Caco-2 (cell line): ENCODE measurements around the gene TTC17. TPM values are rescaled to one million over a fixed set of nuclear protein-coding genes. Genes with fewer than 3 reads are reported as not detected.
"Not testable (repeated sequence)": the region's sequence is repeated elsewhere in the genome, so short reads cannot be mapped to it uniquely, and the experiment has no call there.

Source experiments
- BruUV-seq: library from RNA; stranded (reverse); fragments of 400-500 nt; replicated peaks from 2 replicates; lab custom pipeline; 2021; lab: Mats Ljungman, UMichigan
- CTCF ChIA-PET: fragments of 300-600 bp; sonication (Branson Sonifier 250); formaldehyde crosslinking; loops from one replicate; lab custom pipeline; 2022; ENCODE audit warnings: antibody characterized with exemption; lab: Charles Lee
- POLR2A ChIA-PET: fragments of 300-600 bp; sonication (Branson Sonifier 250); formaldehyde crosslinking; loops from one replicate; lab custom pipeline; 2022; ENCODE audit warnings: antibody characterized with exemption; lab: Charles Lee
- DNase-seq, 2 experiments: peaks; one replicate each; pipeline versions ENCODE4 v3.0.0 to v3.0.0-alpha.2; 2020 to 2022
- H3K27me3 ChIP-seq: replicated peaks from 2 replicates; pipeline ENCODE4 v1.6.0; 2011; ENCODE audit warnings: low read length; ENCODE audit not compliant: control insufficient read depth, insufficient read depth
- H3K36me3 ChIP-seq: 2 replicates; pipeline ENCODE4 v1.5.1; 2011; ENCODE audit warnings: low read length; ENCODE audit not compliant: control insufficient read depth, insufficient read depth
- H3K4me1 ChIP-seq: fragments of 250-450 bp; sonication (Bioruptor Pico); 2 replicates; pipeline ENCODE4 v1.5.1; 2020; ENCODE audit warnings: mild to moderate bottlenecking
- H3K4me3 ChIP-seq: 2 replicates; pipeline ENCODE4 v1.5.1; 2011; ENCODE audit warnings: low read depth, mild to moderate bottlenecking, control low read depth, low read length
- H3K9me3 ChIP-seq: fragments of 250-450 bp; sonication (Bioruptor Pico); 2 replicates; pipeline ENCODE4 v1.5.1; 2020; ENCODE audit warnings: mild to moderate bottlenecking, moderate library complexity
- H3K27ac Mint-ChIP-seq: one replicate; pipeline ENCODE4 v1.8.0; 2022; ENCODE audit warnings: mixed read lengths; ENCODE audit not compliant: unreplicated experiment
- H3K27me3 Mint-ChIP-seq: one replicate; pipeline ENCODE4 v1.8.0; 2022; ENCODE audit warnings: mixed read lengths; ENCODE audit not compliant: insufficient read depth, unreplicated experiment
- H3K36me3 Mint-ChIP-seq: one replicate; pipeline ENCODE4 v1.8.0; 2022; ENCODE audit warnings: mild to moderate bottlenecking, mixed read lengths; ENCODE audit not compliant: insufficient read depth, unreplicated experiment
- H3K4me1 Mint-ChIP-seq: one replicate; pipeline ENCODE4 v1.8.0; 2022; ENCODE audit warnings: low read depth, mixed read lengths; ENCODE audit not compliant: unreplicated experiment
- H3K4me3 Mint-ChIP-seq: one replicate; pipeline ENCODE4 v1.8.0; 2022; ENCODE audit warnings: mild to moderate bottlenecking, moderate library complexity, mixed read lengths; ENCODE audit not compliant: unreplicated experiment
- H3K9me3 Mint-ChIP-seq: one replicate; pipeline ENCODE4 v1.8.0; 2022; ENCODE audit warnings: mixed read lengths; ENCODE audit not compliant: unreplicated experiment
- intact Hi-C: fragments of 100-400 bp; cut with micrococcal nuclease; formaldehyde crosslinking; loops from one replicate; pipeline ENCODE4 v1.10.0; 2022; ENCODE audit not compliant: unreplicated experiment
- total RNA-seq: library from RNA; stranded (reverse); gene quantifications from 2 replicates; pipeline ENCODE4 v1.2.3, GENCODE V29; 2022
- TF ChIP-seq, protein P1 (sequence below), 2 experiments: fragments of 200-600 bp in 1 of 2; IDR thresholded peaks; 1 replicate in 1 of 2; 2 replicates in 1 of 2; pipeline versions ENCODE4 v1.5.1 to v1.8.0; 2011 to 2022; ENCODE audit warnings: antibody characterized with exemption in 1 of 2, control low read depth in 1 of 2, inconsistent platforms in 1 of 2, low read depth in 1 of 2, low read length in 1 of 2, mild to moderate bottlenecking in 1 of 2, moderate library complexity in 1 of 2; ENCODE audit not compliant: insufficient read depth in 1 of 2, severe bottlenecking in 1 of 2, unreplicated experiment in 1 of 2

Gene TTC17
- total RNA-seq, 1 experiment from 2014 or later, result 73.1 TPM

DNA sequence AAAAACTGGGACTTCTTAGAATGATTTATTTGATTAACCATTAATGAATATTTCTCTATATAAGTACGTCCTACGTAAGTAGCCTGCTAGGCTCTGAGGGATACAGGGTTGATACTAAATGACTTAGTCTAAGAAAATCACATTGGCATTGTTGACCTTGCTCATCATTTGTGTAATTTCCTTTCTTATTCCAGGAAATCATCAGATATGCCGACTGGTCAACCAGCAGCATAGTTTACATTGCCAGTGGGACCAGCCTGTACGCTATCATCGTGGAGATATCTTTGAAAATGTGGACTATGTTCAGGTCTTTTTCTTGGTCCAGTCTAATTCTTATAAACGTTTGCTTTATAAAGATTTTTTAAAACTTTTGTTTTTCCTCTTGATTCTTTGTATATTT, 42.5 kb downstream of the TTC17 start:
- no peaks in the 10 kb centered on the region for H3K9me3 Mint-ChIP-seq
- BruUV-seq, result no TSS peak

DNA sequence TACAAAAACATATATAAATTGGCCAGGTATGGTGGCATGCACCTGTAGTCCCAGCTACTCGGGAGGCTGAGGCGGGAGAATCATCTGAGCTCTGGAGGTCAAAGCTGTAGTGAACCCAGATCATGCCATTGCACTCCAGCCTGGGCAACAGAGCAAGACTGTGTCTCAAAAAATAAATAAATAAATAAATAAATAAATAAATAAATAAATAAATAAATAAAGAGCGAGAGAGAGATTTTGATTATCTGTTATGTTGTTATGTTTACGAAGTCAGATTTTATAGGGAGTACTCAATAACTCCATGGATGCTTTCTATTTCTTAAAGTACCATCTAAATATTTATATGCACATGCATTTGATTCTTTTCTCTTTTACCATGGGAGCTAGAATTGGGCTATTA, 43.1 kb downstream of the TTC17 start:
- not testable (repeated sequence) for H3K4me1 Mint-ChIP-seq, H3K27ac Mint-ChIP-seq

More for the DNA sequence above, 42.5 kb downstream of the TTC17 start:
- no peak overlapping the region for H3K4me3 ChIP-seq
- peaks cover 2% of the 10 kb centered on the region; the same call in 1 of the 2 replicates for H3K36me3 ChIP-seq
- no peak overlapping the region for H3K27ac Mint-ChIP-seq
- TF ChIP-seq, protein P1, sequence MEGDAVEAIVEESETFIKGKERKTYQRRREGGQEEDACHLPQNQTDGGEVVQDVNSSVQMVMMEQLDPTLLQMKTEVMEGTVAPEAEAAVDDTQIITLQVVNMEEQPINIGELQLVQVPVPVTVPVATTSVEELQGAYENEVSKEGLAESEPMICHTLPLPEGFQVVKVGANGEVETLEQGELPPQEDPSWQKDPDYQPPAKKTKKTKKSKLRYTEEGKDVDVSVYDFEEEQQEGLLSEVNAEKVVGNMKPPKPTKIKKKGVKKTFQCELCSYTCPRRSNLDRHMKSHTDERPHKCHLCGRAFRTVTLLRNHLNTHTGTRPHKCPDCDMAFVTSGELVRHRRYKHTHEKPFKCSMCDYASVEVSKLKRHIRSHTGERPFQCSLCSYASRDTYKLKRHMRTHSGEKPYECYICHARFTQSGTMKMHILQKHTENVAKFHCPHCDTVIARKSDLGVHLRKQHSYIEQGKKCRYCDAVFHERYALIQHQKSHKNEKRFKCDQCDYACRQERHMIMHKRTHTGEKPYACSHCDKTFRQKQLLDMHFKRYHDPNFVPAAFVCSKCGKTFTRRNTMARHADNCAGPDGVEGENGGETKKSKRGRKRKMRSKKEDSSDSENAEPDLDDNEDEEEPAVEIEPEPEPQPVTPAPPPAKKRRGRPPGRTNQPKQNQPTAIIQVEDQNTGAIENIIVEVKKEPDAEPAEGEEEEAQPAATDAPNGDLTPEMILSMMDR (IDR thresholded peaks at IDR 0.05; ENCODE audit: insufficient read depth in 1 of 2, low read depth in 1 of 2, low read length in 1 of 2, severe bottlenecking in 1 of 2, unreplicated experiment in 1 of 2), result no peak
- H3K36me3 Mint-ChIP-seq, result peaks cover 81% of the 10 kb centered on the region
- H3K27me3 Mint-ChIP-seq, result no peaks in the 10 kb centered on the region
- no peak overlapping the region for H3K4me3 Mint-ChIP-seq
- intact Hi-C loops, result no loop called here
- ChIA-PET POLR2A (no interaction called here), CTCF (no interaction called here)
- no peaks in the 10 kb centered on the region for H3K27me3 ChIP-seq
- H3K4me1 ChIP-seq, result peaks cover 4% of the 10 kb centered on the region; the same call in 1 of the 2 replicates
- no peaks in the 10 kb centered on the region for H3K9me3 ChIP-seq
- no peak for DNase-seq
- peaks cover 6% of the 10 kb centered on the region for H3K4me1 Mint-ChIP-seq

DNA sequence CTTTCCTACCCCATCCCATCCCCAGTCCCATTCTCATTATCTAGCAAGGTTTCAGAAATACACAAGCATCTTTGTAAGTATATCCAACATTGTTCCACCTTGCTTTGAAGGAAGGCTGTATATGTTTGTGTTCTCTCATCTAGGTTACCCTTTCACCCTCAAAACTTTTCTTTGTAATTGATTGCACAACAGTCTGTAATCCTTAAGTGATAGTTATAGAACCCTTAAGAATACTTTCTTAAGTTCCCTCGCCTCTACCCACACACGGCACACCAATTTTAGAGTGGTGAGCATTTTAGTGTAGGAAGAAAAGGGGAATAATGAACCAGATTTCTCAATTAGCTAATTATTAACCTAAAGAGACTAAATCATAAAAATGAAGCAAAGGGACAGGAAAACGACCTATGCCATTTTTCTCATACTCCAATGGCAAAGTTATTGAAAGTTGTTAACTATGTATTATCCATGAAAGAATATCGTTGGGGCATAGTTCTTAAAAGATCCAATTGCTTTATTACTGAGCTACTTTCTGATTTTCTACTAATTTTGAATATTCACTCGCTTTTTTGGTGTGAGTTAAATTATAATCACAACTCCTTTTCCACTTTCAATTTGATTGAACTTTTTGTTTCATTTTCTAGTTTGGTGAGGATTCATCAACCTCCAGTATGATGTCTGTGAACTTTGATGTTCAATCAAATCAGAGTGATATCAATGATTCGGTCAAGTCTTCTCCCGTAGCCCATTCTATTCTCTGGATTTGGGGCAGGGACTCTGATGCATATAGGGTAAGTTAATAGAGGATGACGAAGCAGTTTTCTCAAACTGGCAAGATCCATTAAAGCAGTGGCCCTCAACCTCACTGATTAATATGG, 44.9 kb downstream of the TTC17 start:
- BruUV-seq, result no TSS peak
- Mint-ChIP-seq H3K27ac (no peak overlapping the region), H3K9me3 (no peaks in the 10 kb centered on the region), H3K36me3 (peaks cover 79% of the 10 kb centered on the region), H3K27me3 (no peaks in the 10 kb centered on the region), H3K4me1 (no peaks in the 10 kb centered on the region), H3K4me3 (no peak overlapping the region)
- intact Hi-C loops, result no loop called here
- Histone ChIP-seq H3K4me1 (no peaks in the 10 kb centered on the region; the same call in 1 of the 2 replicates), H3K36me3 (peaks cover 2% of the 10 kb centered on the region; the same call in 1 of the 2 replicates), H3K9me3 (no peaks in the 10 kb centered on the region), H3K4me3 (no peak overlapping the region), H3K27me3 (no peaks in the 10 kb centered on the region)
- ChIA-PET CTCF (no interaction called here), POLR2A (no interaction called here)
- TF ChIP-seq, protein P1 (IDR thresholded peaks at IDR 0.05; ENCODE audit: insufficient read depth in 1 of 2, low read depth in 1 of 2, low read length in 1 of 2, severe bottlenecking in 1 of 2, unreplicated experiment in 1 of 2), result no peak
- DNase-seq, result no peak

More for the DNA sequence above, 43.1 kb downstream of the TTC17 start:
- H3K27me3 Mint-ChIP-seq, POLR2A ChIA-PET, H3K4me3 Mint-ChIP-seq, H3K36me3 ChIP-seq, BruUV-seq, H3K27me3 ChIP-seq, DNase-seq, H3K9me3 ChIP-seq, H3K4me1 ChIP-seq, CTCF ChIA-PET, H3K4me3 ChIP-seq, H3K9me3 Mint-ChIP-seq, intact Hi-C loops: not testable (repeated sequence)
- peaks cover 80% of the 10 kb centered on the region for H3K36me3 Mint-ChIP-seq
